HepG2 (cell line): Measurements from ENCODE around the gene GSK3B. TPM values are rescaled to one million over a fixed set of nuclear protein-coding genes. Genes with fewer than 3 reads are reported as not detected.

ENCODE experiments used
- BRF2 ChIP-seq: sonication (generic); formaldehyde crosslinking; IDR thresholded peaks from 2 replicates; pipeline ENCODE4 v1.8.1; 2022; ENCODE audit warnings: mild to moderate bottlenecking, missing genetic modification reagents
- CCDC6 ChIP-seq: sonication (generic); formaldehyde crosslinking; IDR thresholded peaks from 2 replicates; pipeline ENCODE4 v1.8.1; 2022; ENCODE audit warnings: mild to moderate bottlenecking, missing genetic modification reagents, moderate library complexity
- NBN ChIP-seq: fragments of 450-650 bp; conservative IDR thresholded peaks from 2 replicates; pipeline ENCODE4 v1.6.1; 2017
- NCOA1 ChIP-seq: sonication (generic); formaldehyde crosslinking; IDR thresholded peaks from 2 replicates; pipeline ENCODE4 v1.9.0; 2021; ENCODE audit warnings: missing genetic modification reagents
- NR1H2 ChIP-seq: sonication (generic); formaldehyde crosslinking; IDR thresholded peaks from 2 replicates; pipeline ENCODE4 v1.8.1; 2022; ENCODE audit warnings: low read depth, missing genetic modification reagents, borderline replicate concordance
- RBM39 ChIP-seq: fragments of 200-400 bp; formaldehyde crosslinking; IDR thresholded peaks from one replicate; pipeline ENCODE4 v1.6.1; 2018; ENCODE audit warnings: antibody characterized with exemption, mild to moderate bottlenecking, low read depth, low read length; ENCODE audit not compliant: poor library complexity, severe bottlenecking
- ZBTB4 ChIP-seq: sonication (generic); formaldehyde crosslinking; IDR thresholded peaks from 2 replicates; pipeline ENCODE4 v1.4.0; 2020; ENCODE audit warnings: missing genetic modification reagents, mild to moderate bottlenecking, borderline replicate concordance
- ZFP41 ChIP-seq: sonication (generic); formaldehyde crosslinking; IDR thresholded peaks from 2 replicates; pipeline ENCODE4 v1.4.0; 2020; ENCODE audit warnings: mild to moderate bottlenecking, missing genetic modification reagents, borderline replicate concordance
- ZFP62 ChIP-seq: sonication (generic); formaldehyde crosslinking; IDR thresholded peaks from 2 replicates; pipeline ENCODE4 v1.4.0; 2020; ENCODE audit warnings: missing genetic modification reagents
- ZFP91 ChIP-seq: sonication (generic); formaldehyde crosslinking; IDR thresholded peaks from 2 replicates; pipeline ENCODE4 v1.9.0; 2022; ENCODE audit warnings: missing genetic modification reagents, mild to moderate bottlenecking, borderline replicate concordance
- ZNF24 ChIP-seq: fragments of 450-650 bp; IDR thresholded peaks from 2 replicates; pipeline ENCODE4 v1.6.1; 2017; ENCODE audit warnings: antibody characterized with exemption, mild to moderate bottlenecking
- ZNF281 ChIP-seq: sonication (generic); formaldehyde crosslinking; IDR thresholded peaks from 2 replicates; pipeline ENCODE4 v1.4.0; 2020; ENCODE audit warnings: missing genetic modification reagents, borderline replicate concordance
- ZNF557 ChIP-seq: sonication (generic); formaldehyde crosslinking; IDR thresholded peaks from 2 replicates; pipeline ENCODE4 v1.4.0; 2020; ENCODE audit warnings: missing genetic modification reagents
- ZNF562 ChIP-seq: sonication (generic); formaldehyde crosslinking; IDR thresholded peaks from 2 replicates; pipeline ENCODE4 v1.8.0; 2022; ENCODE audit warnings: missing genetic modification reagents, borderline replicate concordance
- ZNF569 ChIP-seq: sonication (generic); formaldehyde crosslinking; IDR thresholded peaks from 2 replicates; pipeline ENCODE4 v1.5.0; 2020; ENCODE audit warnings: mild to moderate bottlenecking, missing genetic modification reagents, moderate library complexity, borderline replicate concordance
- ZNF615 ChIP-seq: sonication (generic); formaldehyde crosslinking; IDR thresholded peaks from 2 replicates; pipeline ENCODE4 v1.5.0; 2020; ENCODE audit warnings: mild to moderate bottlenecking, missing genetic modification reagents, borderline replicate concordance
- ZXDC ChIP-seq: sonication (generic); formaldehyde crosslinking; IDR thresholded peaks from 2 replicates; pipeline ENCODE4 v1.5.0; 2020; ENCODE audit warnings: mild to moderate bottlenecking, missing genetic modification reagents
- polyA plus RNA-seq, 8 experiments: library from polyadenylated mRNA; depleted of rRNA in 3 of 8; stranded (reverse) in 7 of 8; unstranded in 1 of 8; fragments of >200 nt; fragmentation: Illumina TruSeq in 4 of 8; extraction: Trizol in 4 of 8; gene quantifications; 2 replicates each; pipeline versions ENCODE4 v1.2.1 to v1.2.3, GENCODE V29; 2011 to 2016; ENCODE audit warnings: low read depth in 4 of 8, missing spikeins in 1 of 8, mixed read lengths in 1 of 8; ENCODE audit not compliant: insufficient read depth in 1 of 8
- total RNA-seq, 5 experiments: library from RNA; depleted of rRNA; stranded (reverse); fragments of >200 nt; fragmentation: Illumina TruSeq; extraction: Trizol; gene quantifications; 2 replicates each; pipeline ENCODE4 v1.2.3, GENCODE V29; 2016; ENCODE audit warnings: low read depth in 1 of 5

The GSK3B gene
- total and polyA plus RNA-seq, 2 of the 13 experiments (the other 11 are each of a cell fraction or from before 2014, with no cell fraction given), result 22.3 to 30.1 TPM

- TF ChIP-seq ZNF24 (no peak), ZNF615 (CRISPR knock-in tag) (no peak), RBM39 (no peak), ZNF281 (no peak), ZFP41 (CRISPR knock-in tag) (no peak), ZNF562 (no peak), NCOA1 (CRISPR knock-in tag) (no peak), ZFP91 (CRISPR knock-in tag) (no peak), CCDC6 (CRISPR knock-in tag) (no peak), ZNF569 (CRISPR knock-in tag) (no peak), ZXDC (CRISPR knock-in tag) (no peak), ZFP62 (CRISPR knock-in tag) (no peak), NR1H2 (CRISPR knock-in tag) (no peak), NBN (no peak), ZNF557 (CRISPR knock-in tag) (no peak), BRF2 (CRISPR knock-in tag) (no peak), ZBTB4 (CRISPR knock-in tag) (no peak)
These were observed 268.4 kb downstream of the GSK3B start (continued) for GRCh38 chr3:119825820-119826219.
